HG03095 (cell line): ENCODE data around the gene FHOD3.

Source experiments
- ATAC-seq: cut with Tn5 transposase; IDR thresholded peaks from one replicate; pipeline ENCODE4 v1.9.1; 2021; ENCODE audit warnings: moderate library complexity; ENCODE audit not compliant: unreplicated experiment

FHOD3 gene

DNA sequence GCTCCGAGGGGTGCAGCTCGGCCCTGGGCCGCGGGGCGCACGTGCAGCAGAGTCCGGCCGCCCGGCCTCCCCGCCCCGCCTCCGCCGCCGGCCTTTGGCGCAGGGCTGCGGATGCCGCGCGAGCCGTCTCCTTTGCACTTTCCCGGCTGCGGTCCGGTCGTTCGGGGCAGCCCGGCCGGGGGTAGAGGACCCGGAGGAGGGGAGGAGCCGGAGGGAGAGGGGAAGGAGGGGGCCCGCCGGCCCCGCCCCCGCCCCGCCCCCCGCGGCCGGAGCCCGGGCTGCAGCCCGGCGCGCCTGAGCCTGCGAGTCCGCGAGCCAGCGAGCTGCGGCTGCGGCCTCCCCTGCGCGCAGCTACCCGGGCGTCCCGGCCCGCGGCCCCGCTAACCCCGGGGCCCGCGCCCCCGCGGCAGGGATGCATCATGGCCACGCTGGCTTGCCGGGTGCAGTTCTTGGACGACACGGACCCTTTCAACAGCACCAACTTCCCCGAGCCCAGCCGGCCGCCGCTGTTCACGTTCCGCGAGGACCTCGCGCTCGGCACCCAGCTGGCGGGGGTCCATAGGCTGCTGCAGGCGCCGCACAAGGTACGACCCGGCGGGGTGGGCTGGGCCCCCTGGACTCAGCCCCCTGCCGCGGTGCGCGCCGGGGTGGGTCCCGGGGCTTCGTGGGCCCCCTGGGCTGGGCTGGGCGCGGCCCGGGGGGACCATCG lies at the start of gene FHOD3:
FHOD3 (plus strand) TSS at position 297 of the 709 bp plus-strand sequence; CDS start at position 420, 123 bp downstream.
- ATAC-seq, result peak; percentile 46

DNA sequence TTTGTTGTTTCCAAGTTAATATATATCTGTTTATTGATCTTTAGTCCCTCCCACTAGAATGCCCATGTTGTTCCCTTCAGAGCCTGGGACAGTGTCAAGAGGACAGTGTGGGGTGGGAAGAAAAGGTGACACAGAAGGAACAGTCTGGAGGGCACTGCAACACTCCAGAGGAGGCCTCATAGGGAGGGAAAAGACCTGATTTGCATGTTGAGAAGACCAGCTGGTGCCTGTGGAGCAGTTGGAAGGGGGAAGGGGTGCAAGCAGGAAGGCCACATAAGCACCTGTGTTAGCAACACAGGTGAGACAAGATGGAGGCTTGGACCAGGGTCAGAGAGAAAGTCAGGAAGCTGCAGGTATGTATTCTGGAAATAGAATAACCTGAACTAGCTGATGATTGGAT lies 48.1 kb upstream of the FHOD3 start:
- ATAC-seq, result no peak

DNA sequence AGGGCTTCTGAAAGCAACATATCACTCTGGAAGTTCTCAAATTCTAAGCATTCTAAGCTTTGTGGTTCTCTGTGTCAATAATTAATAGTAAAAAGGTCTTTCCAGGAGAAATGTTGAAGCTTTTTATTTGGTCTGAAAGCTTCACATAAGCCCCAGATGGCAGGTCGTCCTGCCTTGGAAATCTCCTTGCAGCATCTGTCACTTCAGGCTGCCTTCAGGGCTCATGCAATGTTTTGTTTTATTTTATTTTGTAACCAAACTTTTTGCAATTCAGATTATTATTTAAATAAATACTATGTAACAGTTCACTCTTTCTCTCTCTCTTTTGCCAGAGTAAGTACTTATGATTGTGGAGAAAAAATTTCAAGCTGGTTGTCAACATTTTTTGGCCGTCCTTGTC lies 46.7 kb upstream of the FHOD3 start:
- ATAC-seq, result no peak

DNA sequence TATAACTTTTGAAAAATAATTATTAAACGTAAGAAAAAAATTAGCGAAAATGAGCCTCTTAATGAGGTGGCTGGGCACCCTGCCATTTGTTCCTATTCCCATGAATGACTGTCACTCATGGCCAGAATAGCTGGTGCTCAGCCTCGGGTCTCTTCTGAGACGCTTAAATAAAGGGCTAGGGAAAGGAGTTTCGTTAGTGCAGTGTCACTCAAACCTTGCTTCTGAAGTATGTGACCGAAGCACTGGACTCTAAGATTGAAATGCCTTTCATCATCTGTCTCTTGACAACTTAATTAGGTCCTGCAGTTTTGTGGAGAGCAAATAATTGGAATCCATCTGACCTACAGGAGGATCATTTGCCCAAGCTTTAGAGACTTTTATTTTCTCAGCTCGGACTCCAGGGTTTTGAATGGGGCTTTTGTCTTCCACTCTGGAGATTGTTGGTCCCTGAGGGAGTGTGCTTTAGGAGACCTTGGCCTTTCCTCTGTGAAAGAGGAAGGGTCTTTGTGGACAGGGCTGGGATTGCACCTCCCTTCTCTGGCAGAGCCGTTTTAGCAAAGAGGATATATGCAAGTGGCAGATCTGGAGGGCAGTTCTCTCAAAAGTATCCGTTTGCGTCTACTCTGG lies 42.3 kb upstream of the FHOD3 start:
- ATAC-seq, result no peak

DNA sequence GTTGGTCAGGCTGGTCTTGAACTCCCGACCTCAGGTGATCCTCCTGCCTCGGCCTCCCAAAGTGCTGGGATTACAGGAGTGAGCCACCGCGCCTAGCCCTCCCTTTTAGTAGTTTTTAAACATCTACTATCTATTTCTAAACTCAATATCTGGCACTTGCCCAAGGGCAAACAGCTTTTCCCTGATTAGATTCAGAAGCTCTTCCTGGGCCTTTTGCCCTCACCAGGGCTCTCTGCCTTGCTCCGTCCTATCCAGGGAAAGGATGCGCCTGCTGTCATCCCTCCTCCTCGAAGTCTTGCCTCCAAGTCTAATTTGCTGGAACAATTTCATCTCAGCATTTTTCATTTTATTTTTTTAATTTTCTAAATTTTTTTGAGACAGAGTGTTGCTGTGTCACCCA lies 41.4 kb upstream of the FHOD3 start:
- no peak for ATAC-seq

DNA sequence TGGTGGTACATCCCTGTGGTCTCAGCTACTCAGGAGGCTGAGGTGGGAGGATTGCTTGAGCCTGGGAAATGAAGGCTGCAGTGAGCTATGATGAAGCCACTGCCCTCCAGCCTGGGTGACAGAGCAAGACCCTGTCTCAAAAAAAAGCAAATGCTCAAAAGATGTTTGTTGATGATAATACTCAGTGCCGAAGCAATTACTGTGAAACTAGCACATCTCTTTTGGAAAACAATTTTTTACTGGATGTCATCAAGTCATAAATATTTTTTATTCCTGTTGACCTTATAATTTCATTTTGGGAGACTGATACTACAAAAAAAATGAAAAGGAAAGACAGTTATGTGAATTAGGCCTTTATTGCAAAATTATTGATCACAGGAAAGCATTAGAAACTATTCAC lies 34.5 kb upstream of the FHOD3 start:
- no peak for ATAC-seq

DNA sequence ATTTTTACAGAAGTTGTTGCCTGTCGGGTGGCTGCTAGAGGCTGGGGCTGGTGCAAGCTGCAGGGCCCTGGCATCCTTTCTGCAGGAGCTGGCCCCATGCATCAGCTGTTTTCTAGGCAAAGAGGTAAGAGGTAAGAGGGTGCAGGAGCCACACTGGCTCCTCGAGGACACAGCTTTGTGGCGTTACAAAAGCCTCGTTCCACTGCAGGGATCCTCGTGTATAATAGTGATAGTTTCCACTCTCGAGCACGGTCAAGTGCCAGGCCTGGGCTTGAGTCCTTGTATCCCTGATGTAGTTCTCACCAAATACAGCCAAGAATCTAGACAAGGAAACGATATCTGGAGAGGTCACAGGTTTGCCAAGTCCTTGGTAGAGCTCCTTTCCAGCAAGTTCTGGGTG lies 33.2 kb upstream of the FHOD3 start:
- ATAC-seq, result no peak

DNA sequence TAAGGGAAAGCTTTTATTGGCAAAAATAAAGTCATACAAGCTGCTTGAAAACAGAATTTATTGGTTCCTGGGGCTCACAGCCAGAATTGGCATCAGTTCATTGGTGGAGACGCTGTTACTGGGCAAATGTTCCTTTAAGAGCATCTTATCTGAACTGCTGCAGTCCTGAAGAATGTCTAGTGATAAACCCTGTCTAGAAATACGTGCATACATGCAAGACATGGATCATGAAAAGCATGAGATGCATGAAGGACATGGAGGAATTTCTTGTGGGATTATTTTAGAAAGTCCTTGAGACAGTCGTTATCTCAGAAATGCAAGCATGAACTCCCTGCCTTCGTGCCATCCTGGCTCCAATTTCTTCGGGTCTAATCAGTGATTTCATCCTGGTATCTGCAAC lies 32.5 kb upstream of the FHOD3 start:
- ATAC-seq, result no peak

DNA sequence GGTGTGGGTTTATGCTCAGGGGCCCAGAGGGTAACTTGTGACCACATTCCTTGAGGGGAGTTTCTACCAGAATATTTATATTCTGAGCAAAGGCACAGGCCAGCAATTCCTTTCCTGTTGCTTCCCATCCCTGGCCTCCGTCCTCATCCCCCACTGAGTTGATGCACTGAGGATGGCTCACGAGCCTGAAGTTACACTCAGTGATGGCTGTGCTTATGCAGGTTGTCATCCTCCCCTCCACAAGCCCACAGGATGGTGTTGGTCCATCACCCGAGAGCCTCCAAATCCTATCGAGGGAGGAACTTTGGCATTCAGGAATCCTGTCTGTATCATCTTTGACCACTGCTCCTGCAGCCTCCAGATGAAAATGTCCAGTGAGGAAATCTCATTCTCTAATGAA lies 28.4 kb upstream of the FHOD3 start:
- ATAC-seq, result no peak

DNA sequence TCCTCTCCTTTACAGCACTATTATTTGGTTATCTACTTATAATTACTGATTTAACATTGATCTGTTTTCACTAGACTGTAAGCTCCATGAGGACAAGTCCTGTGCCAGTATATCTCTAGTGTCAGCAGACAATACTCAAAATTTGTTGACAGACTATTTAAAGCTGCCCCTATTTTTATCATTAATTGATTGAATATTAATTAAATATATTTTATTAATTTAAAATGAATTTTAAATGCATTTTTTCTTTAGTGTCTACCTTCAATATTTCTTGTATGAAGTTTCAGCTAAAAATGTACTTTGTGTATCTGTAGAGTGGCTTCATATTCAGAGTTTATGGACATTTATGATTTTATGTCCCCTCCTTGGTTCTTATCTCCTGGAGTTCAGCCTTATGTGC lies 26.4 kb upstream of the FHOD3 start:
- ATAC-seq, result no peak

DNA sequence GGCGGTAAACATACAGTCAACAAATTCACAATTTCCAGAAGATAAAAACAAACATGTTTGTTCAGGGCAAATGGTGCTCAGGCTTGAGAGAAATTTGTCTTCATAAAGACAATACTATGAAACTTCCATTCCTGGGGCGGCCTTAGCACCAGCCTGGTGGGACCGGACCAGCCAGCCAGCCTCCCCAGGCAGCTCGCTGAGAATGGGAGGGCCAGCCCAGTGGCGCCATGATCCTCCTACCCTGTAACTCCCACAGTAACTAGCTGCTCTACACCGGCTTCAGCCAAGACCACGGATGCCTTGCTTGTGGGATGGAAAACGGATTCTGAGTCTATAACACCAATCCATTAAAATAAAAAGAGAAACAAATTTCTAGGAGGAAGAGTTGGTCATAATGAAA lies 24.2 kb upstream of the FHOD3 start:
- ATAC-seq, result no peak

DNA sequence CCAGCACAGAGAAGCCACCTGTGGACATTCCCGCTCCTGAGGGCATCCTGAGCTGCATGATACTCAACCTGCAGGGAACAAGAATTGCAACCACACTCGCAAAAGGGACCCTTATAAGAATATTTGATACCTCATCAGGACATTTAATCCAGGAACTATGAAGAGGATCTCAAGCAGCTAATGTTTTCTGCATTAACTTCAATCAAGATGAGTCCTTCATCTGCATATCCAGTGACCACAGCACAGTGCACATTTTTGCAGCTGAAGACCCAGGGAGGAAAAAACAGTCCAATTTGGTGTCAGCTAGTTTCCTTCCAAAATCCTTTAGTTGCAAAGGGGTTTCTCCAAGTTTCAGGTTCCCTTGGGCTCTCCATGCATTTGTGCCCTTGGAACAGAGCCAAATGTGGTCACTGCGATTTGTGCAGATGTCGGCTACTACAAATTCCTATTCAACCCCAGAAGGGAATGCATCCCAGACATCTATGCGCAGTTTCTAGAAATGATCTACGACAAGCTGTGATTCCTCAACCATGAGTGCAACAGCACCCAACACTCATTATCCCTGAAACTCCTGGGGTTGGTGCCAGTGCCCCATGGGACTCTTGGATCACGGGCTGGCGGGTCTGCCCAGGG lies 23.3 kb upstream of the FHOD3 start:
- ATAC-seq, result no peak

DNA sequence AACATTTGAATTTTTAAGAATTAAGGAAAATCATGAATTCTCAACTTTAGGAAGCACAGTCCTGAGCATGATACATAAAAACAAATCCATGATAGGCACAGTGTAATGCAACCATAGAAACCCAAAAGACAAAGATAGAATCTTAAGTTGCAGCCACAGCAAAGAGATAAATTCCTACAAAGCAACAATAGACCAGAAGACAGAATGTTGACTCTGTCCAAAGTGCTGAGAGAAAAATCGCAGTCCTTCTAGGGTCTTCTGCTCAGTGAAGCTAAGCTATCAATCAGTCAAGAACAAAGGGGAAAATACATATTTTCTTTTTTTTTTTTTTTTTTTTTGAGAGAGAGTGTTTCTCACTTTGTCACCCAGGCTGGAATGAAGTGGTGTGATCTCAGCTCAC lies 22.0 kb upstream of the FHOD3 start:
- ATAC-seq, result no peak

DNA sequence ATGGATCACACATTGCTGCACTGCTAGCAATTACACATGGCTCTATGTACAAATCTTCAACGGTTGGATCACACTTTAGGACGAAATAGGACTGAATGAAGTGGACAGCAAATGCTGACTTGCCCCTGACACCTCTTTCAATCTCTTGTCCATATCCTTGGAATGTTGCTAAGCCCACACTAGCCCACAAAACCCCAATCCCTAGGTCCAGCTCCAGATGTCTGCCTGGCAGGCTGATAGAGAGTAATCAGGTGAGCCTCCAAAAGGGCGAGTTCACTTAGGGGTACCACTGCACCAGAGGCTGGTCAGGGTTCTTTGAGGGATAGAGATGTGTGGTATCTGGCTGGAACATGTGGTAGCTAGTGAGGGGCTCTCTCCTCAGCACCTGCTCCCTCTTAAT lies 18.5 kb upstream of the FHOD3 start:
- no peak for ATAC-seq

DNA sequence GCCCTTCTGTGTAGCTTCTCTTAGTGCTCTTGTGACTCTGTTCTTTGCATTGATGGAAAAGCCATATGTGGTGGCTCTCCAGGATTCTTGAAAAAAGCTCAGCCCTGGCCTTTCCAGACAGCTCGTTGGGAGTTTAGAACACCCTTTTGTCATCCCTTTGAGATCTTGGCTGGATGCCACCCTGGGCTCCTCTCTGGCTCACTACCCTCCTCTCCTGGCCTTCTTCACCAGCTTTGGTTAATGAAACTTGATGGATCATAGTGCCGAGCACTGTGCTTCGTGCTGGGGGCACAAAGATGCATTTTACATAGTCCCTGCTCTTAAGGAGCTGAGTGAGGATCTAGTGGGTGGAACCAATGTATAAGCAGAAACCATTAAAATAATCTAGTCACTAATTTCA lies 15.6 kb upstream of the FHOD3 start:
- no peak for ATAC-seq

DNA sequence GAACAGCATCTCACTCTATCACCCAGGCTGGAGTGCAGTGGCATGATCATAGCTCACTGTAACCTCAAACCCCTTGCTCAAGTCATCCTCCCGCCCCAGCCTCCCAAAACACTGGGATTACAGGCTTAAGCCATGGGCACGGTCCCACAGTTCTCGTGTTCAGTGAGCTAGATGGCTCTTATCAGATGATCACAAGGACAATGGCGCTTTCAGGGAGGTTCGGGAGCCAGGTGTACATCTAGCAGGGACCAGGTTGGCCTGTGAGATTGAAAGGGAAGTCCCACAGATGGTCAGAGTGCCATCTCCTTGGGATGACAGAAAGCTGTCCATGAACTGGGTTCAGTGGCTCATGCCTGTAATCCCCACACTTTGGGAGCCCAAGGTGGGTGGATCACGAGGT lies 14.1 kb upstream of the FHOD3 start:
- no peak for ATAC-seq

DNA sequence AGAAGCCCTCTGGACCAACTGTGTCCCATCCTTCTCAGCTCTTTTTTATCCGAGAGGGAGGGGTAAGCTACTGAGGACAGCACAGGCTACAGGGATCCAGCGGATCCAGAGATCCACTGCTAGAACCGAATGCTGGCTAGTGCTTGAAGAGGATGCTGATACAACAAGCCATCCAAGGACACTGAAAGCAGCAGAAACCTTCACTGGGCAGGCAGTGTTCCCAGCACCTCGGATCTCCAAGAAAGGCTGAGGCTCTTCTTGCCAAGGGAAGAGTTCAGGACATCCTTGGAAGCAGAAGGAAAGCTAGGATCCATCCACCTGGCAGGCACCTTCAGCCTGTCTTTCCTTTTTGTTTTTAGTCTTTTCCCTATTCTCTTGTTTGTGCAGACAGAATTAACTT lies 13.2 kb upstream of the FHOD3 start:
- ATAC-seq, result no peak

DNA sequence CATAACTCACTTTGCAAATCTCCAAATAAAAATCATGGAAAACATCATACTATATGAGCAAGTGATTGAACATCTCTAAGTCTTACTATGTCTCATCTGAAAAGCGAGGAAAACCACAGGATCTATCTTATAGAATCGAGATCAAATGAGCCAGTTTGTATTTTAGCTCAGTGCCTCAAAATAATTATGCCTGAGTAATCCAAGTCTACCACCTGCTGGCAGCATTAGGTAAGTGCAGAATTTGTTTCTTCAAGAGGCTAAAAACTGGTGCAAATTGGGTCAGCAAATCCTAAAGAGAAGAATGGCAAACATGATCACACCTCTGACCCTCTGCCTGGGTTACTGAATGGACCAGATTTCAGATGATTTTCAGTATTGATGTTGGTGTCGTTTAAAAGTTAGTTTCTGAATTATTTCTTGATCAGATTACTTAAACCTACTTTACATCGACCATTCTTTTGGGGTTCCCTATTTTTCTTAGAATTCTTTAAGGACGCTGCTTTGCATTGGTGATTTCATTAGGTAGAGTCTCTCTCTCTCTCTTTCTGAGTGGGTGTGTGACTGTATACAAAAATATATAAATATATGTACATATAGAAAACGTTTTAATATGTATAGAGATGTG lies 12.7 kb upstream of the FHOD3 start:
- no peak for ATAC-seq

DNA sequence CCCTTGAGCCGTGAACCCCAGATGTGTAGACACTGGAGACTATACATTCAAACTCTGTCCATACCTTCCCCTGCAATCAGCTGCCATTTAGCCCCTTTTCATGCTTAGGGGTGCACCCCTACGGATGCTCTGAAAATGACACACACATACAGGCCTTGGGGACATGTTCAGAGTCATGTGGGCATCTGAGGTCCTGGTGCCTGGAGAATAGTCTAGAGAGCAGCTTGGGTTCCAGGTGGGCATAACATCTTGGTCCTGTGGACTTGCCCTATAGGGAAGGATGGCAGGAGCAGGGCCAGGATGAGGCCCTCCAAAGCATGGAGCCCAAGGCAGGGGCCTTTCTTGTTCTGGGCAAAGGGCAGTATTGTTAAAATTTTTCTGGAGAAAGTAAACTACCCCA lies 9.9 kb upstream of the FHOD3 start:
- ATAC-seq, result no peak

DNA sequence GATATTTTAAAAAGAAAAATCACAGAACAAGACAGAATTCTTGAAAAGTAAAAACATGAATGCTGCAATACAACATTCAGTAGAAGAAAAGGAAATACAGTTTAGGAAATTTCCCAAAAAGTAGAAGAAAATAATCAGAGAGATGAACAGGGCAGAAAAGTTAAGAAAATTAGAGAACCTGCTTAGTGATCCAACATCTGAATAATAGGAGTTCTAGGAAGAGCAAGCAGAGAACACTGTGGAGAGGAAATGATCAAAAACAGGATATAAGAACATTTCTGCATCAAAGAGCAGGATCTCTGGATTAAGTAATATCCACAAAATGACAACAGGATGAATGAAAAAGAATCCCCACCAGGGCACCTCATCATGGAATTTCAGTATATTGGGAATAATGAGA lies 8.8 kb upstream of the FHOD3 start:
- ATAC-seq, result no peak

DNA sequence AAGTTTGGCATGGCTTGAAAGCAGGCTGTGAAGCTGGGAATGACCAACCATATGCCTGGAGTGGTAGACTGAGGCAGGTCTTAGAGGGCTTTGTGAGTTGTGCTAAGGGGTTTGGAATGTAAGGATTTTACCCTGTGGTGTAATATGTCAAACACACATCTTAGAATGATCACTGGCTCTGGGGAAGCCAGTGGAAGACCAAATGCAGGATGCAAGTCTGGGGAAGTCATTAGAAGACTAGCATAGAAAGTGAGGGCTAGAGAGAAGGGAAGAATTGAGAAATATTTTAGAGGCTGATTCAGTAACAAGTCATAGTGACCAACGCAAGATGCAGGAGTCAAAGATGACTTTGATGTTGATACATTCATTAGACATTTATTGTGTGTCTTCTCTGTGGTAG lies 3.5 kb upstream of the FHOD3 start:
- no peak for ATAC-seq

DNA sequence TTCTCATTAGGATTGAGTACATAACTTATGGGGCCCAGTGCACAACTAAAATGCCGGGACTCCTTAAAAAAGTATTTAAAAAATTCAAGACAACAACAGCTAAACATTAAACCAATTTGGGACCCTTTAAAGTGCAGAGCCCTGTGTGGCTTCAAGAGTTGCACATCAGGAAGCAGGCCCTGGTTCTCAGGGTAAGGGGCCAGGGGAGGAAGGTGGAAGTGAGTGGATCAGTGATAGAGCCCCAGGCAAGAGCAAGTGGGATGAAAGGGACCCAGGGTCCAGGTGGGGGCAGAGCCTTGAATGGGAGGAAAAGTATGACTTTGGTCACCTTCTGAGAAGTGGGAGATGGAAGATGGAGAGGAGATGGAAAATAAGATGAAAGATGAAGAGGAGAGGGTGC lies 2.3 kb upstream of the FHOD3 start:
- no peak for ATAC-seq
